AG09309 (cell line): ENCODE data around the gene FGFR2.

Source experiments
- DNase-seq: peaks from one replicate; pipeline ENCODE4 v3.0.0-alpha.2; 2010; ENCODE audit warnings: low read depth
- H3K4me3 ChIP-seq: 2 replicates; pipeline ENCODE4 v1.5.1; 2011; ENCODE audit warnings: mild to moderate bottlenecking, low read depth, low read length, moderate library complexity; ENCODE audit not compliant: control insufficient read depth
- CTCF ChIP-seq: IDR thresholded peaks from 2 replicates; pipeline ENCODE4 v1.5.1; 2011; ENCODE audit warnings: mild to moderate bottlenecking, low read depth, low read length, inconsistent platforms; ENCODE audit not compliant: insufficient read depth, control insufficient read depth; ENCODE audit errors: missing control alignments

FGFR2 gene

GRCh38 chr10:121551210-121551885 lies 46.9 kb downstream of the FGFR2 start:
- H3K4me3 ChIP-seq, result no peak overlapping the region
- DNase-seq, result no peak
- TF ChIP-seq CTCF, result no peak

- no peak for DNase-seq
- TF ChIP-seq CTCF, result no peak
- no peak overlapping the region for H3K4me3 ChIP-seq
Measured at GRCh38 chr10:121544301-121544869, 53.9 kb downstream of the FGFR2 start.

DNA sequence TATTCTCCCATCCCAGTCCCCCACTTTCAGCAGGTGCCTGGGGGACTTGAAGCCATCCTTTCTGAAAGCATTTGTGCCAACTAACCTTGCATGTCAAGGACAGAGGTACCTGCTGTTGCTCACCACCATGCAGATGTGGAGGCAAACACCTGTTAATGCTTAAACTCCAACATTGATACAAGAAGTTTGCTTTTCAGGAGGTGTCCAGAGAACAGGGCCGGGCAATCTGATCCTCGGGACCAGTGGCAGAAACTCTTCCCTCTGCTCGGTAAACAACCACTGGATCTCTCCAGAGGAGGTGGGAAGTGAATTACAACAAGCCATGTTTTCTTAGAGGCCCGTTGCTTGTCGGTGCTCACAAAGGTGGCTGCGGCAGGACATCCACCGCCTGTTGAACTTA lies 54.7 kb downstream of the FGFR2 start:
- no peak for DNase-seq
- no peak overlapping the region for H3K4me3 ChIP-seq
- TF ChIP-seq CTCF, result no peak

DNA sequence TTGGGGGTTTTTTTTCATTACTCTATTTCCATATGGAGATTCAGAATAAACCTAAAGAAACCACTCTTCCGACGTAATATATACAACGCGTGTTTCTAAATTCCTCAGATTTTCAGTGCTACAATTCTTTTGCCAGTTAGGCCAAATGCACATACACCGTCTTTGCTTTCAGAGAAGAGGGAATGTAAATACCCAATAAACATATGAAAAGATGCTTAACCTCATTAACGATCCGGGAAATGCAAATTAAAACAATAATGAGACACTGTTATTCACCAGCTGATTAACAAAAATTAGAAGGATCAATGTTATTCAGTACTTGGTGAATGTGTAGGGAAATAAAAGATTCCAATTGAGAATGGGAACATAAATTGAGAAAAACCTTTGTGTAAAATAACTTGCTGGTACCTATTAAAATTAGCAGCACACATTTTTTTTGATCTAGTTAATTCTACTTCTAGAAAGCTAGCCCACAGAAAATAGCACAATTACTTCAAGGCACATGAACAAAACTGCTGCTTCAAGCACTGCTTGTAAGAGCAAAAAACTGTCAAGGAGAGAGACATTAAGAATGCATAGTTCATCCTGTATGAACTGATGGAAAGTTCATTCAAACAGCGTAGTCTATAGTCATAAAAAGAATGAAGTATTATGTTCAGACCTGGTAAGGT lies 56.7 kb downstream of the FGFR2 start:
- H3K4me3 ChIP-seq, result no peak overlapping the region
- no peak for DNase-seq
- no peak for TF ChIP-seq CTCF

DNA sequence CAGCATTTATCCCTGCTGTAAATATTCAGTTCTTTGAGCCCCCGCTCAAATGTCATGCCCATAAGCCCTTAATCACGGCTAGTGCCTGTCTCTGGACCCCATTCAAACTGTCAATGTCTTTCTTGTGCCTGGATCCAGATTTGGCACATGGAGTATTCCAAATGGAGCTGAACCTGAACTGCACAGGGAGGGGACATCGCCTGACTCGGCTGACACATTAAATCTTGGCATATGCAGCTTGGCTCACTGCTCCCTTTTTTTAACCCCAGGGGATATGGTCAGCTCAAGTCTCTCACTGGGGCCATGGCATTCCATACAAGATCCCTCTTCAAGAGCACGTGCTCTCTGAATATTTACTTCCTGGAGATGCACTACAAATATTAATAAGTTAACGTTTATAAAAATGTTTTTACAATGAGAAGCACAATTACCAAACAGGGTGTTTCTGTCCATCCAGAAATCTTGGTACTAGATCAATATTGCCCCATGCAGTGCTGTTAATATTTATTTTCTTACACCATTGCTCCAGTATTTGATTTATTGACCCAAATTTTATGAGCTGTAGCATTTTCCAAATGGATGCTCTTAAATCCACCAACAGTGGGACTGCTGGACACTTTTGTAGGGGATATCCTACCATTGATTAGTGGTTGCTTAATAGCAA lies 57.4 kb downstream of the FGFR2 start:
- DNase-seq, result no peak
- no peak for TF ChIP-seq CTCF
- H3K4me3 ChIP-seq, result no peak overlapping the region

DNA sequence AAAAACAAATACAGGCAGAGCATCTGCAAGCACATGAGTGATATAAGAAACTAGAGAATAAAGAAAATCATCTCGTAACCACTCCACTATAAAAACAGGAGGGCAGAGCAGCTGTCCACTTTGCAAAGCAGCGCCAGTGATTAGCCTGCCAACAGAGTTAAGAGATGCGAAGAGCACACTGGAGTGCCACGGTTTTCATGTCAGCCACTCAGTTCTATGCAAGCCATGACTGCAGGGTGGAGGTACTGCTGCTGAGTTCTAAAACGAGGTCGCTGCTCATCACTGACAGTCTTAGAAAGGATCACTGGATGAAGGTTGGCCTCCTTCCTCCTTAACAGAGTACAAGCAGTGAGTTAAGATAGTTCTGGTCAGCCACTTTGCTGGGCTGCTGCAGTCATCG lies 58.5 kb downstream of the FGFR2 start:
- H3K4me3 ChIP-seq, result no peak overlapping the region
- DNase-seq, result no peak
- no peak for TF ChIP-seq CTCF
